Muscle of back (tissue), 11 donors: Measurements from ENCODE around the gene TMEM45A. TPM values are rescaled to one million over a fixed set of nuclear protein-coding genes. Genes with fewer than 3 reads are reported as not detected.
A peak's percentile ranks its signal among the peaks of the same experiment; 100 is the strongest.
"Not testable (repeated sequence)": the region's sequence is repeated elsewhere in the genome, so short reads cannot be mapped to it uniquely, and the experiment has no call there.

Source experiments
- DNase-seq, 3 donors: peaks; one replicate each; pipeline versions ENCODE4 v3.0.0 to v3.0.0-alpha.2; 2013
- polyA plus RNA-seq, 10 donors: library from polyadenylated mRNA; unstranded; fragments of 120-200 nt; gene quantifications; one replicate each; pipeline ENCODE4 v1.2.1, GENCODE V29; 2013; ENCODE audit not compliant: insufficient read length in 10 of 10

Gene TMEM45A
- polyA plus RNA-seq, 10 donors: 16.0 to 38.5 (median 22.4) TPM

DNA sequence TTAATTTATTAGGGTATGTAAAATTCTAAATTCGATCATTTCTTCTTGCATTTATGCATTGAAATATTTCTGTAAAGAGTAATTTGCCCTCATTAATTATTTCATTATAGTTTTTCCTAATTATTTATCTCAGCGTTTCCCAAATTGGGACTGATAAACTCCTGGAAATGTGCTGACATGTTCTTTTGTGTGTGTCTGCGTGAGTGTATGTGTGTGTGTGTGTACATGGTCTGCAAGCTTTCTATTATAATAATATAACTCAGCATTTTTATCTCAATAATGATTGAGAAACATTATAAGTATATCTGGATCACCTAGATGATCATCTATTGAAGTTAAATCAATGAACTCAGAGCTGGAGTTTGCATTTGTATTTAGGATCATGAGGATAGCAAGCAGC, 38.7 kb downstream of the TMEM45A start:
- DNase-seq: no peak

DNA sequence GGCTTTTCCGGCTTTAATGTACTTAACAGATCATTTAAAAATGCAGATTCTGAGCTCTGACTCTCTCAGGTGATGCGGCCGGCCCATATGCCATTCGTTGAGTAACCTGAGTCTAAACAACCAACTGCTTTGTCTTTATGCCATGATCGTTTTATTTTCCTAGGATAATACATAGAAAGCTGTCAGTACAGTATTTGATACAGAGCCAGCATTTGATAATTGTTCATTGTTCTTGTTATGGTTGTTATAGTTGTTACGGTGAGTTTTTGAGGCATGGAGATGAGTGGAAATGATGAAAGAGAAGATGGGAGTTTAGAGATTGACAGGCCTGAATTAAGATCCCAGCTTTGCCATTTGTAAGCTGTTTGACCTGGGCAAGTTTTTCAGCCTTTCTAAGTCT, 40.0 kb downstream of the TMEM45A start:
- no peak for DNase-seq

DNA sequence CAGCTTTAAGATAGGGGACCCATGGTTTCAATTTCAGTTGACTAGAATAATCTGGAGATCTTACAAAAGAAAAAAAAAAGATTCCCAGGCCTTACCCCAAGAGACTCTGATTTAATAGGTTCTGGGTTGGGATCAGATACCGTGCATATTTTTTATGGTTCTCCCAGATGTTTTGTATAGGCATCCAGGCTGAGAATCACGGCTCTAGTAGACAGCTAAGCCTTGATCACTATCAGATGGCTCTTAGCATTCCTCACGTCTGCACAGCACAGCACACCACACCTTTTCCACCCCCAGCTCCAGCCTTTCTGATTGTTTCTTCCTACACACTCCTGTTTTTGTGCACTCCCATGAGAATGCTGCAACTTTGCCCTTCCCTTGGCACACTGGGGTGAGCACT, 40.8 kb downstream of the TMEM45A start:
- DNase-seq: peak in 2 of 3 donors; percentile 34 to 45

DNA sequence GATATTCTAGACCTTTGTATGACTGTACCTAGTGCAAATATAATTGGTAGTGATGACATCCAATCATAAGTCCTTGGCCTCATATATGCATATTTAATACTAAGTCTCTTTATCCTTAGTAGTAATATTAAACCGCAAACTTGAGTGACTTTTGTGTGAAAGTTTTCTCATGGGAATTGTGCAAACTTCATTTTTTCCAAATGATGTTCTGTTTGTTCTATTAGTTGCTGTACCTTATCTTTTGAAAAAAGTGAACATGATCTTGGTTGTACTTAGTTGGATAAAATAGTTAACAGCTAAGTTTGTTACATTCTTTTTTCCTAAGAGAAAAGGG, 43.2 kb downstream of the TMEM45A start:
- DNase-seq: no peak

DNA sequence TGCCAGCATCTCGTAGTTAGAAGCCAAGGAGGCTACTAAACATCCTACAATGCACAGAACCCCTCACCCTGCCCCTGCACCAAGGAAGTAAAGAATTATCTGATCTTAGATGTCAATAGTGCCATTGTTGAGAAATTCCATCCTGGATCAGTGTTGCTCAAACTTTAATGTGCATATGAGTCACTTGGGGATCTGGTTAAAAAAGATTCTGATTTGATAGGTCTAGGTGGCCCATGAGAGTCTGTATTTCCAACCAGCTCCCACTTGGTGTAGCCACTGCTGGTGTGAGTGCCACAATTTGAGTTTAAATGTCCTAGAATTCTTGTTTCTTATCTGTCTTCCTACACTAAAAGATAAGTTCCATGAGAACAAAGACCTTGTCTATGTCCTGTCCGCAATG, 43.7 kb downstream of the TMEM45A start:
- no peak for DNase-seq

DNA sequence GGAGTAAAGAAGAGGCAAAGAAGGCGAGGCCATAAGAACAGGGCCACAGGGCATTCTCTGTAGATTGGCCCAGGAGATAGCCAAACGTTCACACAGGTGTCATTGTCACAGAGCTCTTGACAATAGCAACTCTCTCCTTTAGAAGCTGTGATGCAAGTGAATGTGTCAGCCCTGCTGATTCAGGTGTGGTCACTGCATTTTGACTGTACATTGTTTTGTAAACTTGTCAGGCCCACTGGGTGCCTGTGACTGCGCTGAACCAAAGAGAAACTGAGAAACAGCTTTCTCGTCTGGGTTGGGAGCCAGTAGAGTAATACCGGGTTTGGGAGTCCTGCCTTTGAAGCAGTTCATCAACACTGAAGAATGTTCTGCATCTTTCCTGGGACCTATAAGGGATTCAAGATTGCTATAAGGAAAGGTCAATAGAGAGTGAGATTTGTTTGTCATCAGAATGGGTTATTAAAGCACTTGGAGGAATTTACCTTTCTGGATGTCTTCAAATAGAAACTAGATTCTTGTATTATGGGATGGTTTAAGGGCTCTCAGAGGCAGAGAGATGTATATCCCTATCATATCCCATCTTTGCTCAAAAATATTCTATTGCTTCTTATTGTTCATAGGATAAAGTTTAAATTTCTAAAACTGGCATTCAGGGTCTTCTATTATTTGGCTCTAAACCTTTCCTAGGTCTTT, 45.4 kb downstream of the TMEM45A start:
- no peak for DNase-seq

DNA sequence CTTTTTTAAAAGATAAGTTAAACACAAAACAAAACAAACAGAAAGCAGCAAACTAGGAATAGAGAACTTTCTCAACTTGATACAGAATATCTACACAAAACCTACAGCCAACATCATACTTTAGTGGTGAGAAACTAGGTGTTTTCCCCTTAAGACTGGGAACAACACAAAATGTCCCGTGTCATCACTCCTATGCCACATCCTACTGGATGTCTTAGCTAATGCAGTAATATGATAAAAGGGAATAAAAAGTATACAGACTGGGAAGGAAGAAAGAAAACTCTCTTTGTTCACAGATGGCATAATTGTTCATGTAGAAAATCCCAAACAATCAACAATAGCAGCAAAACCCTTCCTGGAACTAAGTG, 45.9 kb downstream of the TMEM45A start:
- no peak for DNase-seq

DNA sequence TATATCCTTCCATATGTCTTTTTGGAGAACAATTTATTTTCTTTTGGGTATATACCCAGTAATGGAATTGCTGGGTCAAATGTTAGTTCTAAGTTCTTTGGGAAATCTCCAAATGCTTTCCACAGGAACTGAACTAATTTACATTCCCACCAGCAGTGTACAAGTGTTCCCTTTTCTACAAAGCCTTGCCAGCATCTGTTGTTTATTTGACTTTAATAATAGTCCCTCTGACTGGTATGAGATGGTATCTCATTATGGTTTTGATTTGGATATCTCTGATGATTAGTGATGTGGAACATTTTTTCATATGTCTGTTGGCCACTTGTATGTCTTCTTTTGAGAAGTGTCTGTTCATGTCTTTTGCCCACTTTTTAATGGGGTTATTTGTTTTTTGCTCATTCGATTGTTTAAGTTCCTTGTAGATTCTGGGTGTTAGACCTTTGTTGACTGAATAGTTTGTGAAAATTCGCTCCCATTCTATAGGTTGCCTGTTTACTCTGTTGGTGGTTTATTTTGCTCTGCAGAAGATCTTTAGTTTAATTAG, 48.4 kb downstream of the TMEM45A start:
- no peak for DNase-seq

DNA sequence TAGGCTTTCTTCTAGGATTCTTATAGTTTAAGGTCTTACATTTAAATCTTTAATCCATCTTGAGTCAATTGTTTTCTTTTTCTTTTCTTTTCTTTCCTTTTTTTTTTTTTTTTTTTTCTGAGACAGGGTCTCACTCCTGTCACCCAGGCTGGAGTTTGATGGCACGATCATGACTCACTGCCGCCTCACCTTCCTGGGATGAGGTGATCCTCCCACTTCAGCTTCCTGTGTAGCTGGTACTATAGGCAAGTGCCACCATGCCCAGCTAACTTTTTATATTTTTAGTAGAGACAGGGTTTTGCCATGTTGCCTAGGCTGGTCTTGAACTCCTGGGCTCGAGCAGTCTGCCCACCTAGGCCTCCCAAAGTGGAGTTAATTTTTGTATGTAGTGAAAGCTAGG, 49.0 kb downstream of the TMEM45A start:
- not testable (repeated sequence) for DNase-seq

DNA sequence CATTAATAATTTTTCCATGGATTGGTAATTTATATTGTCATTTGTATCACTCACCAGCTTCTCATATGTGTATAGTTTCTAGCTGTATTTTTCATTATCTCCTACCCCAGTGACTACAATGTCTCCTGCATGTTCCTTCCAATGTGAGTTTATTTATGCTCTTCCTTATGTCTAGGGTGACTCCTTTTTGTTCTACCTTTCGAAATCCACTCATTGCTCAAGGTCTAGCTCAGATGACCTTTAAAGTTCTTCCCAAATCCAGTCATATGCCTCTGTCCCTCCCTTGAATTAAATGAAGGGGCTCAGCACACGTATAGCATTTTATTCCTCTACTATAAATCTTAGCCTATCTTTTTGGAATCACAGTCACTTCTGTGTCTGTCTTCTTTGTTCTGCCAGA, 53.0 kb downstream of the TMEM45A start:
- no peak for DNase-seq

DNA sequence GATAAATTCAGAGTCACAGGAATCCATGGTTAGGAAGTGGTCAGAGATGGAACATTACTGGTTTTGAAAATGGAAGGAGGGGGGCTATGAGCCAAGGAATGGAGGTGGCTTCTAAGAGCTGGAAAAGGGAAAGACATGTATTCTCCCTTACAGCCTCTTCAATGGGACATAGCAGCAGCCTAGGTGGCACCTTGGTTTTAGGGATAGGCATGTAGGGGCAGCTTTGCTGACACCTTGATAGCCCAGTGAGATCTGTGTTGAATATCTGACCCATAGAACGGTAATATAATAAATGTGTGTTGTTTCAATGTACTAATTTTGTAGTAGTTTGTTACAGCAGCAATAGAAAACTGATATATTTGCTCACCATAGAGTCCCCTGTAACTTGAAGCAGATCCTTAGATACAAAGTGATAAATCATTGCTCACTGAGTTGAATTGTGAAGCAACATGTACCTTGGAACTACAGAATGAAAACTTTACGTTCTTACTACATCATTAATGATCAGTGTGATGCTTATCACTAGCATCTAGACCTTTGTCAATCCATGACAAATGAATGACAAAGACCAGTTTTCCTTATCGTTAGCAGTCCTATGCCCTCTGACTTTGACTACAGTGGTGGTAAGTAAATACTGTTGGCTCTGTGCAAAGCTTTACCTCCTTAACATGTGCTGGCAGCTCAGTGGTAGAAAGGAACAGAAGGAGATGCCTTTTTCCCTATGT, 53.8 kb downstream of the TMEM45A start:
- DNase-seq: no peak

DNA sequence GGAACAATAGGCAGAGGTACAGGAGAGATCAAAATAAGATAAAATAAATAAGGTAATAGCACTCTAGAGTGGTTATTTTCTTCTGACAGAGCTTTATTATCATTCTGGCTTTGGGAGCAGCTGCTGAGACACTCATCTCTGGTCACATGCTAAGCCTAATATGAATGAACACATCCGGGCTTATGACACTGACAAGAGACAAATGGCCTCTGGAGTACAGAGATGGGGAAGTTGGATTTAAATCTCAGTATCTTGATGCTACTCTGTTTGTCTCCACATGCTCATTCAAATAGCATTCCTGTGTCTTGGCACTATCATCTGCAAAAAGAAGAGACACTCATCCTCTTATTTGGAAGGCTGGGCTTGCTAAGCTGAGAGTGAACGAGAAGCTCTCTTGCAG, 55.6 kb downstream of the TMEM45A start:
- no peak for DNase-seq

DNA sequence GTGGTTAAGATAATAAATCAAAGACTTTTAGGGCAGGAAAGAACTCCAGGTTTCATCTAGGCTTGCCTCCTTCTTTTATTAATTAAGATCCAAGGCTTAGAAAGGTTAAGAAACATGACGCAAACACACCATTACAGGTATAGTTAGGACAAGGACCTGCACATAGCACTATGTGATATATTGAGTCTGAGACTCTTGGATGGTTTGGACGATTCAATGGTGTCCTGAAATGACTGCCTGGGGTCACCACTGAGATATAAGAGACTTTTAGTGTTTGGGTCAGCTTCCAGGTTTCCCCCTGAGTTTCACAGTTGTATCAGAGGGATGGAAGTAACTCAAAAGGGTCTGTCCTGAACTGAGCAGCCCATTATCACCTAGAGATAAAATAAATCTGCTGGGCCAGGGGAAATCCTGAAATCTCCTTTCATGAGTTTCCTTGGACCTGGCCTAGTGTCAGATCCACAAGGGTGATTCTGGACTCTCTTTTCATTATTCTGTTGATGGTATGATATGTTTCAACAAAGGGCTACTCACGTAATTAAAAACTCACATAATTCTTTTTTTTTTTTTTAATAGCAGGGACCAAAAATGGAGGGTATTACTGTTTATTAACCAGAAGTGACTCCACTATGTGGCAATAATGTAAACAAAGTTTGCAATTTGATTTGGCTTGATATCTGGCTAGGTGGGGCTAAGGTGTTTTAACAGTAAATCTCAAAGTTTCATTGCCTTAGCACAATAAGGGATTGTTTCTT, 61.4 kb downstream of the TMEM45A start:
- DNase-seq: no peak

DNA sequence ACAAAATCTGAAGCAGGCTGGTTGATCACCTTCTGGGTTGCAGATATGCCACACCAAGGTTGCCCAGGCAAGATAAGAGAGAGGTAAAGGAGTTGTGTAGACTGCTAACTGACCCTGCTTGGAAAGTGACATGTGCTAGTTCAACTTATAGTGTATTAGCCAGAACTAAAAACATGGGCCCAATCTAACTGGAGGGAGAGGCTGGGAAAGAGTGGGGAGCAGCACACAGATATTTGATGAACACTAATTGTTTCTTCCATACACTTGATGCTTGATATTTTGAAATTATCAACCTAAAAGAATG, 61.9 kb downstream of the TMEM45A start:
- DNase-seq: no peak

DNA sequence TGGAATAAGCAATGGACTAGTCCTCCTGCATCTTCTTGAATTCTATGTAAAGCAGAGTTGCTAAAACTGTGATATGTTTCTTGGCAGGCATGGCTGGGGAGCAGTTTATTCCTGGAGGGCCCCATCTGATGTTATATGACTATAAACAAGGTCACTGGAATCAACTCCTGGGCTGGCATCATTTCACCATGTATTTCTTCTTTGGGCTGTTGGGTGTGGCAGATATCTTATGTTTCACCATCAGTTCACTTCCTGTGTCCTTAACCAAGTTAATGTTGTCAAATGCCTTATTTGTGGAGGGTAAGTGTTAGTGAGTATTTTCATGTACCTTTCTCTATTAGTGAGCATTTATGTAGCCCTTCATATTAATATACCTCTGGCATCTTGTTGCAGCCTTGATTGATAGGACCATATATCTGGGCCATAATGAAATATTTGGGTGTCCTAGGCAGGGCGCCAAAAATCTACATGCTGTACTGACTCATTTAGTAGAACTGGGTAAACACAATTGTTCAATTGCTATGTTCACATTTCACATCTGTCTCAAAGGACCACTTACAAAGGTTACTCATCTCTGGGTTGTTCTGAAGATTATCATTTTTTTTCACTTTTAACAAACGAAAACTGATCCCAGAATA, 64.4 kb downstream of the TMEM45A start:
- DNase-seq: peak in 1 of 3 donors; percentile 39

DNA sequence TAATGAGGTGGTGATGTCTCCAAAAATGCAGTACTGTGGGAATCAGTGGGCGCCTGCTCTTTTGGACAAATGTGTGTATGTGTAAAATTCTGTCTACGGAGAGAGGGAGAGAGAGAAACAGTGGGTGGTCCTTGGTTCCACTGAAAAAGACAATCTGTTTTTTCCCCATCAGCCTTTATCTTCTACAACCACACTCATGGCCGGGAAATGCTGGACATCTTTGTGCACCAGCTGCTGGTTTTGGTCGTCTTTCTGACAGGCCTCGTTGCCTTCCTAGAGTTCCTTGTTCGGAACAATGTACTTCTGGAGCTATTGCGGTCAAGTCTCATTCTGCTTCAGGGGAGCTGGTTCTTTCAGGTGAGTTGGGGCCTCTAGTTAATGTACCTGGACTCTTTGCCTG, 65.8 kb downstream of the TMEM45A start:
- DNase-seq: no peak

DNA sequence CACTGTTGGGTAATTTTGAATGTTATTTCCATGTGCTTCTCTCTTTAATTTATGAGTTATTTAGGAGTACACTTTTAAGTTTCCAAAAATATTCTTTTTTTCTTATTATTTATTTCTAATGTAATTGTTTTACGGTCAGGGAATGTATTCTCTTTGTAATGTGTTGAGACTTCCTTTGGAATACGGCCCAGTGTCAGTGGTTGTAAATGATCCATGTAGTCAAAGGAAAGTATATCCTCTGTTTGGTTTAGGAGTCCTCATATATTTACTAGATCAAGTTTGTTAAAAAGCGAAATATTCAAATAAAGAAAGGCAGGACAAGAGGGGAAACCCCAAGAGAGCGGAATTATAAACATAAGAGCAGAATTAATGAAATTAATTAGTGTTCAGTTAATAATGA, 68.0 kb downstream of the TMEM45A start:
- DNase-seq: no peak

DNA sequence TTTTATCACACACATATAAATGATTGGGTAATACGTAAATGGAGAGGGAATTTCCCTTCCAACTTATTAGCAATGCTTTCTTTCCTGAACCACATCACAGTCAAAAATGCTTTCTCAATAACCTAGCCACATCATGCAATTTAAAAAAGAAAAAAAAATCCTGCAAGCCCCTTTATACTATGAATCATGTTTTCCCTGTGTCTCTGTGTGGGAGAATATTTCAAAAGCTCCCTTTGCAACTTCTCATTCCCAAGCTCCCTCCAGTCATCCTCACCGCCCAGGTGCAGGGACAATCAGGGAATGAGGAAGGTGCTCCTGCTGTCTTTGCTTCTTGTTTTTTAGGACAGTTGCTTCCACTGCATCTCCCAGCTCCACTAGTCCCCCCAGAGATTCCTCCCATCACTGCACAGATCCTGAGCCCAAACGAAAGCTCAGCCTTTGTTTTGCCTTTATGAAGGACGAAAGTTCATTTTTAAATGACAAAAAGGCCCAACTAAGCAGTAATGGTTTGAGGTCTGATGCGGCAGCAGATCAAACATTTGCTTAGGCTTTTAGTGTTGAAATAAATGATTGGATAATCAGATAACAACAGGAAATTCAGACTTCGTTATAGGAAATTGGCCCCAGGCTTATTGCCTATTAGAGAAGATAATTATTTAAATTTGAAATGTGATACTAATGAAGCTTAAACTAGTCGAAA, 69.2 kb downstream of the TMEM45A start:
- DNase-seq: peak in 2 of 3 donors; percentile 14 to 47

DNA sequence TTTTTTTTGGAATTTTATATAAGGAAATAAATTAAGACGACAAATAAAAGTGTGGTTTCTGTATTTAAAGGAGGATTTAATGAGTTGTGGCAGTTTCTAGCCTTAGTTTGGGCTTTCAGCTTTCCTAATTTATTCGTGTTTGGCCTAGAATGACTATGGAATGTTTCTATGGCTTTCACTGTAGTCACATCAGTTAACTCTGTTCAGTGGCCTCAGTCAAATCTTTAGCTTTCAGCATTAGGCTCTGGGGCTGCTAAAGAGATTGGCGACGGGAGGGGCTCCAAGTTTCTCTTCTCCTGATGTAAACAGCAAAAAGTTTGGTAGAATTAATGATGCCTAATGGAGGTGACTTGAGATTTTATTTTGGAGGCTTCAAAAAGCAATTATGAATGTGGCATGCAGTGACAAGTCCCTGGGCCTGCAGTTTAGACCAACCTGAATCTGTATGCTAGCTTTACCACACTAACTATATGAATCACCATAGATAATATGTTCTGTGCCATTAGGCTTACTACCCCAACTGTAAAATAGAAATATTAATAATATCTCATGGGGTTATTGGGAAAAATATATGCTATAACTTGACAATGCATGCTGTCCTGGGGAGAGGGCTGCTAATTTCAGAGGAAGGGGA, 69.9 kb downstream of the TMEM45A start:
- DNase-seq: no peak

DNA sequence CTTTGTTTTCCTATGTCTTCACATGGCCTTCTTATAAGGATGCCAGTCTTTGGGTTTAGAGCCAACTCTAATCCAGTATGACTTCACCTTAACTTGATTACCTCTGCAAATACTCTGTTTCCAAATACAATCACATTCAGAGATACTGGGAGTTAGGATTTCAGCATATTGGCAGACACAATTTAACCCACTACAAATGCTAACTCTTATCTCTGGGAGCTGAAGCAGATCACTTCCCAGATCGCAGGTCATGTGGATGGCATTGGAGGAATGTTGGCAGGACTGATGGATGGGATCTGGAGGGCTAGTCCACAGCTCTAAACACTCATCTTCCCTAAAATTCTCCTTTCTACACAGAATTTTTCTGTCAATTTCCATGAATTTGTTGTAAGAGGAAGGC, 70.8 kb downstream of the TMEM45A start:
- no peak for DNase-seq

DNA sequence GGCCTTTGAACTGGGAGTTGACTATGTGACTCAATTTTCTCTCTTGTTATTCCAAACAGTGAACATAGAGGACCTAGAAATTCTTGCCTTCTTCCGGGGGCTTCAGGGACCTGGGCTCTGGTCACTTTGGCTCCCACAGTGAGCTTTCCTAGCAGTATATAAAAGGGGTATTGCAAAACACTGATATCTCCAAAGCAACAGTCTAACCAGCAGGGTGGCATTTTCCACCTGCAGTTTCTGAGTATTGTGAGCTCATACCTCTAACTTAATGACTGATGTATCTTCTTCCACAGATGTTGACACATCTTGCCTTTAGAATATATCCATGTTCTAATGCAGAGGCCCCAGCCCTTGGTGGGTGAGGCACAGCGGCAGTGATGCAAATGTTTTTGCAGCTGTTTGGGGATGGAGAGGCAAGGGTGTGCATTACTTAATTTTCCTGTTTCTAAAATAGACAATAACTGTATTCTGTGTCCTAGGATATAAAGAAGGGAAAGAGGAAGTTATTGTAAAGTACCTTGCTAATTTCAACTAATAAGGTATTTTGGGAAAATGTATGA, 71.3 kb downstream of the TMEM45A start:
- DNase-seq: no peak
